Measurements from ENCODE around the gene PTPN21. TPM values are rescaled to one million over a fixed set of nuclear protein-coding genes. Genes with fewer than 3 reads are reported as not detected.

PTPN21 gene
- total RNA-seq, 1 experiment from 2014 or later = 15.0 TPM

- CTCF ChIA-PET = no interaction called here
- DNase-seq (ENCODE audit: low read depth, low spot score) = no peak
- Histone ChIP-seq H3K27ac (ENCODE audit: low read length) (no peak overlapping the region), H3K9me3 (ENCODE audit: control insufficient read depth, insufficient read depth, low read depth, low read length) (no peaks in the 10 kb centered on the region), H3K4me3 (ENCODE audit: low read depth in 2 of 2, low read length in 2 of 2) (no peak overlapping the region), H3K36me3 (ENCODE audit: control insufficient read depth, insufficient read depth, low read length) (peaks cover under 1% of the 10 kb centered on the region), H3K27me3 (ENCODE audit: control insufficient read depth, insufficient read depth, low read length) (no peaks in the 10 kb centered on the region), H3K4me1 (ENCODE audit: control insufficient read depth, insufficient read depth, low read length) (no peaks in the 10 kb centered on the region)
- TF ChIP-seq SIN3A (IDR thresholded peaks at IDR 0.05; ENCODE audit: borderline replicate concordance, insufficient read depth, low read depth, low read length) (no peak), TCF7L2 (IDR thresholded peaks at IDR 0.05; ENCODE audit: low read depth, low read length) (no peak), REST (IDR thresholded peaks at IDR 0.05; ENCODE audit: insufficient read depth in 1 of 2, low read depth in 2 of 2, low read length in 1 of 2) (no peak), POLR2AphosphoS5 (IDR thresholded peaks at IDR 0.05; ENCODE audit: low read depth, low read length) (no peak), CTCF (IDR thresholded peaks at IDR 0.05) (no peak)
- no peak for ATAC-seq
- POLR2A ChIA-PET = no interaction called here
- intact Hi-C loops (cut with micrococcal nuclease; ENCODE audit: unreplicated experiment) = no loop called here
- no TSS peak for BruUV-seq (replicated peaks)
- in situ Hi-C loops (cut with HindIII; ENCODE audit: low pct_unique_long_range_greater_than_20kb, low sequenced_read_pairs) = no loop called here
Observed at GRCh38 chr14:88598097-88598675, 43.4 kb upstream of the PTPN21 start.

- ChIA-PET POLR2A (no interaction called here), CTCF (no interaction called here)
- TF ChIP-seq POLR2AphosphoS5 (IDR thresholded peaks at IDR 0.05; ENCODE audit: low read depth, low read length) = no peak
- Histone ChIP-seq H3K4me1 (ENCODE audit: control insufficient read depth, insufficient read depth, low read length) (no peaks in the 10 kb centered on the region), H3K27ac (ENCODE audit: low read length) (no peak overlapping the region), H3K36me3 (ENCODE audit: control insufficient read depth, insufficient read depth, low read length) (no peaks in the 10 kb centered on the region; the same call in 1 of the 2 replicates), H3K4me3 (ENCODE audit: low read depth in 2 of 2, low read length in 2 of 2) (no peak overlapping the region), H3K27me3 (ENCODE audit: control insufficient read depth, insufficient read depth, low read length) (no peaks in the 10 kb centered on the region), H3K9me3 (ENCODE audit: control insufficient read depth, insufficient read depth, low read depth, low read length) (no peaks in the 10 kb centered on the region)
- in situ Hi-C loops (cut with HindIII; ENCODE audit: low pct_unique_long_range_greater_than_20kb, low sequenced_read_pairs) = no loop called here
- no peak for ATAC-seq
- BruUV-seq (replicated peaks) = no TSS peak
- DNase-seq (ENCODE audit: low read depth, low spot score) = no peak
- intact Hi-C loops (cut with micrococcal nuclease; ENCODE audit: unreplicated experiment) = no loop called here
Observed at GRCh38 chr14:88597601-88598000, 42.8 kb upstream of the PTPN21 start.

DNA sequence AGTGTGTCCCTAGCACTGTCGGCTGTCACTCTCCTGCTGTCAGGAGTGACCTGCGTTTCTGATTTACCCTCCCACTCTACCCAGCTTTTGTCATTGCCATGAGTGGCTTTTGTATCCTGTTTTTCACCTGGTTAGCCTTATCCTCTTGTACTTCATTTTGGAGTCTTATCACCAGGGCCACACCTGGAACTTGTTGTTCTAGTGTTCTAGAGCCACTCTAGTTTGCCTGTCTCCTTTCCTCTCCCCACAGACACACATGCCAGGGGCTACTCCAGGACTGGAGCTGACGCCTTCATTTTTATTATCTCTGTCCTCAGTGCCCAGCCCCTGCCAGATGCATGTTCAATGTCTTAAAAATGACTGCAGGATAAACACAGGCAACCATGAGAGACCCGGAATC, 42.2 kb upstream of the PTPN21 start:
- Histone ChIP-seq H3K4me1 (ENCODE audit: control insufficient read depth, insufficient read depth, low read length) (no peaks in the 10 kb centered on the region), H3K27me3 (ENCODE audit: control insufficient read depth, insufficient read depth, low read length) (no peaks in the 10 kb centered on the region), H3K9me3 (ENCODE audit: control insufficient read depth, insufficient read depth, low read depth, low read length) (no peaks in the 10 kb centered on the region), H3K4me3 (ENCODE audit: low read depth in 2 of 2, low read length in 2 of 2) (no peak overlapping the region), H3K27ac (ENCODE audit: low read length) (no peak overlapping the region), H3K36me3 (ENCODE audit: control insufficient read depth, insufficient read depth, low read length) (no peaks in the 10 kb centered on the region; the same call in 1 of the 2 replicates)
- DNase-seq (ENCODE audit: low read depth, low spot score) (no peak), ATAC-seq (no peak)
- POLR2A ChIA-PET = no interaction called here
- in situ Hi-C loops (cut with HindIII; ENCODE audit: low pct_unique_long_range_greater_than_20kb, low sequenced_read_pairs) (no loop called here), intact Hi-C loops (cut with micrococcal nuclease; ENCODE audit: unreplicated experiment) (no loop called here)
- BruUV-seq (replicated peaks) = no TSS peak
- CTCF ChIA-PET = no interaction called here
- TF ChIP-seq TCF7L2 (IDR thresholded peaks at IDR 0.05; ENCODE audit: low read depth, low read length) = no peak
